GM12878 (cell line): ENCODE data around the gene PLPPR2. TPM values are rescaled to one million over a fixed set of nuclear protein-coding genes. Genes with fewer than 3 reads are reported as not detected.

Experiments used
- ATAC-seq: fragments of 200-7000 bp; cut with Tn5 transposase; 3 replicates; pipeline ENCODE4 v1.9.1; 2020; ENCODE audit warnings: mild to moderate bottlenecking, moderate library complexity
- BruUV-seq: library from RNA; stranded (reverse); fragments of 400-500 nt; replicated peaks from 2 replicates; lab custom pipeline; 2021; lab: Mats Ljungman, UMichigan
- CTCF ChIA-PET: fragments of 300-600 bp; sonication (Branson Sonifier 250); formaldehyde crosslinking; extraction: SDS; loops from one replicate; lab custom pipeline; 2021; ENCODE audit warnings: inconsistent platforms; lab: Yijun Ruan, JAX
- POLR2A ChIA-PET: fragments of 350-600 bp; formaldehyde crosslinking; extraction: SDS; loops from one replicate; lab custom pipeline; 2021; ENCODE audit warnings: inconsistent platforms; lab: Charles Lee
- RAD21 ChIA-PET: fragments of 300-600 bp; sonication (Branson Sonifier 250); formaldehyde crosslinking; loops from one replicate; lab custom pipeline; 2023; ENCODE audit warnings: antibody characterized with exemption; ENCODE audit not compliant: unreplicated experiment; lab: Charles Lee
- SMC1A ChIA-PET: fragments of 300-600 bp; sonication (Branson Sonifier 250); formaldehyde crosslinking; loops from one replicate; lab custom pipeline; 2023; ENCODE audit not compliant: unreplicated experiment, uncharacterized antibody; lab: Charles Lee
- DNase-seq: peaks from one replicate; pipeline ENCODE4 v3.0.0-alpha.2; 2011; ENCODE audit warnings: low read depth, low spot score
- FAIRE-seq: peaks from 3 replicates; lab custom pipeline; 2011; peaks lifted over from hg19 to GRCh38; lab: Jason Lieb, UNC
- H2AFZ ChIP-seq: 2 replicates; pipeline ENCODE4 v1.6.0; 2011; ENCODE audit warnings: low read depth, low read length, control low read depth; ENCODE audit not compliant: control insufficient read depth
- H3K27ac ChIP-seq: 2 replicates; pipeline ENCODE4 v1.5.1; 2011; ENCODE audit warnings: control low read depth; ENCODE audit not compliant: control insufficient read depth, insufficient read depth
- H3K27me3 ChIP-seq, 2 experiments: replicated peaks in 1 of 2; 2 replicates each; pipeline versions ENCODE4 v1.6.0 to v1.6.1; 2011; ENCODE audit warnings: low read length in 1 of 2; ENCODE audit not compliant: control insufficient read depth in 2 of 2, insufficient read depth in 2 of 2
- H3K36me3 ChIP-seq, 2 experiments: 2 replicates each; pipeline ENCODE4 v1.5.1; 2011; ENCODE audit warnings: low read length in 1 of 2; ENCODE audit not compliant: control insufficient read depth in 2 of 2, insufficient read depth in 2 of 2
- H3K4me1 ChIP-seq: 2 replicates; pipeline ENCODE4 v1.6.1; 2011; ENCODE audit warnings: mild to moderate bottlenecking, low read length, moderate library complexity, mixed read lengths; ENCODE audit not compliant: control insufficient read depth, insufficient read depth
- H3K4me2 ChIP-seq: 2 replicates; pipeline ENCODE4 v1.6.0; 2011; ENCODE audit warnings: control low read depth; ENCODE audit not compliant: control insufficient read depth, insufficient read depth
- H3K4me3 ChIP-seq: fragments of 200-600 bp; sonication (generic); 2 replicates; pipeline ENCODE4 v1.5.1; 2016
- H3K79me2 ChIP-seq: 2 replicates; pipeline ENCODE4 v1.6.0; 2011; ENCODE audit warnings: low read length; ENCODE audit not compliant: control insufficient read depth, insufficient read depth
- H3K9ac ChIP-seq: 2 replicates; pipeline ENCODE4 v1.8.0; 2011; ENCODE audit warnings: low read length, control low read depth, mixed read lengths; ENCODE audit not compliant: control insufficient read depth, insufficient read depth
- H3K9me3 ChIP-seq: replicated peaks from 3 replicates; pipeline ENCODE4 v1.5.1; 2011; ENCODE audit warnings: mild to moderate bottlenecking, low read length; ENCODE audit not compliant: control insufficient read depth, insufficient read depth
- H4K20me1 ChIP-seq: 2 replicates; pipeline ENCODE4 v1.6.0; 2011; ENCODE audit not compliant: control insufficient read depth, insufficient read depth
- FOXM1 ChIP-seq: IDR thresholded peaks from 2 replicates; pipeline ENCODE4 v1.6.1; 2012; ENCODE audit warnings: low read depth, mild to moderate bottlenecking, inconsistent platforms, low read length, moderate library complexity
- KLF5 ChIP-seq: fragments of 450-650 bp; IDR thresholded peaks from 2 replicates; pipeline ENCODE4 v1.6.1; 2014; ENCODE audit warnings: mild to moderate bottlenecking; ENCODE audit not compliant: partially characterized antibody
- MLLT1 ChIP-seq: fragments of 450-650 bp; IDR thresholded peaks from 2 replicates; pipeline ENCODE4 v1.6.1; 2016; ENCODE audit warnings: mild to moderate bottlenecking
- MXI1 ChIP-seq: fragments of 150-350 bp; IDR thresholded peaks from 2 replicates; pipeline ENCODE4 v1.6.1; 2011; ENCODE audit warnings: low read depth, mild to moderate bottlenecking, inconsistent platforms, low read length, improper control_type of control experiment
- NR2C2 ChIP-seq: IDR thresholded peaks from 2 replicates; pipeline ENCODE4 v1.6.1; 2011; ENCODE audit warnings: borderline replicate concordance, low read depth; ENCODE audit not compliant: control insufficient read depth, insufficient read length
- POLR2A ChIP-seq: IDR thresholded peaks from 2 replicates; pipeline ENCODE4 v1.6.1; 2011; ENCODE audit warnings: low read depth, mild to moderate bottlenecking, low read length
- POU2F2 ChIP-seq: IDR thresholded peaks from 3 replicates; pipeline ENCODE4 v1.6.1; 2011; ENCODE audit warnings: low read depth, mild to moderate bottlenecking, low read length, borderline replicate concordance
- SUPT20H ChIP-seq: IDR thresholded peaks from 2 replicates; pipeline ENCODE4 v1.6.1; 2011; ENCODE audit warnings: low read depth, mild to moderate bottlenecking, low read length, moderate library complexity, borderline replicate concordance; ENCODE audit not compliant: control insufficient read depth
- TCF3 ChIP-seq: IDR thresholded peaks from 2 replicates; pipeline ENCODE4 v1.6.1; 2012; ENCODE audit warnings: low read depth, mild to moderate bottlenecking, low read length, borderline replicate concordance; ENCODE audit not compliant: insufficient read depth
- ZNF687 ChIP-seq: fragments of 450-650 bp; IDR thresholded peaks from 2 replicates; pipeline ENCODE4 v1.6.1; 2017; ENCODE audit warnings: mild to moderate bottlenecking, moderate library complexity
- WGBS: methylation state at CpG from one replicate; pipeline ENCODE4 v1.1.6; 2016; ENCODE audit warnings: low lambda C conversion rate; ENCODE audit not compliant: insufficient replicate concordance, insufficient coverage; ENCODE audit errors: missing lambda C conversion rate; 5-methylcytosine and 5-hydroxymethylcytosine counted together
- in situ Hi-C: fragments of 300-500 bp; cut with MboI; formaldehyde crosslinking; loops from 9 replicates; pipeline ENCODE4 v1.14.3; 2018; ENCODE audit warnings: mixed read lengths
- intact Hi-C: fragments of 100-400 bp; cut with micrococcal nuclease; formaldehyde crosslinking; loops from one replicate; pipeline ENCODE4 v1.14.2; 2022; ENCODE audit not compliant: unreplicated experiment
- polyA plus RNA-seq, 11 experiments: library from polyadenylated mRNA; depleted of rRNA in 4 of 11; unstranded in 6 of 11; stranded (reverse) in 5 of 11; fragments of >200 nt; fragmentation: Nextera tagmentation in 4 of 11; fragmentation: Illumina TruSeq in 1 of 11; extraction: Ambion mirVana in 4 of 11; extraction: Trizol in 1 of 11; gene quantifications; 1 replicate in 1 of 11; 2 replicates in 10 of 11; pipeline versions ENCODE4 v1.2.1 to v1.2.3, GENCODE V29; 2011 to 2016; ENCODE audit warnings: inconsistent platforms in 2 of 11, missing spikeins in 2 of 11, low read depth in 1 of 11
- total RNA-seq, 4 experiments: library from RNA; depleted of rRNA in 3 of 4; stranded (reverse); fragments of >200 nt in 3 of 4; fragmentation: Illumina TruSeq in 1 of 4; extraction: Trizol in 1 of 4; gene quantifications; 2 replicates each; pipeline versions ENCODE4 v1.2.1 to v1.2.3, GENCODE V29; 2013 to 2021

The PLPPR2 gene
- total and polyA plus RNA-seq, 10 of the 15 experiments (the other 5 are each of a cell fraction or from before 2014, with no cell fraction given), result 0.09 to 2.8 (median 0.70) TPM

GRCh38 chr19:11374433-11375142 is 19.4 kb downstream of the PLPPR2 start, which contains the start of gene SWSAP1:
Gene SWSAP1 (plus strand): TSS chr19:11374666. CDS start chr19:11374681, 15 bp downstream.
- Histone ChIP-seq H3K4me2 (peak within 1 kb of the TSS; percentile 97), H3K27ac (peak within 1 kb of the TSS; percentile 94), H3K9ac (peak within 1 kb of the TSS; percentile 87), H3K79me2 (peaks cover 10% of the 10 kb centered on the region), H3K4me3 (peak within 1 kb of the TSS; percentile 77), H2AFZ (peak within 1 kb of the TSS; percentile 98), H4K20me1 (no peaks in the 10 kb centered on the region), H3K9me3 (no peaks in the 10 kb centered on the region), H3K36me3 (no peaks in the 10 kb centered on the region), H3K27me3 (no peaks in the 10 kb centered on the region), H3K4me1 (peaks cover 21% of the 10 kb centered on the region)
- DNase-seq (peak; percentile 99), FAIRE-seq (peak; percentile 95), ATAC-seq (peak; percentile 95)
- RAD21 ChIA-PET, result interaction anchor here (0.5 to 5.2 kb wide), 27 partner anchors 9 to 796 kb away, joined by 3 to 36 read pairs (median 4); partner anchors contain the start of genes CCDC159, ECSIT, ELOF1 and EPOR
- POLR2A ChIA-PET, result interaction anchor here (0.6 to 4.8 kb wide), 23 partner anchors 8 to 1407 kb away, joined by 3 to 48 read pairs (median 4); partner anchors contain the start of genes CCDC159, ECSIT, ELOF1 and ODAD3
- CTCF ChIA-PET, result interaction anchor here (0.6 to 5.6 kb wide), 15 partner anchors 8 to 438 kb away, joined by 3 to 62 read pairs (median 4); partner anchors contain the start of genes CCDC159, EPOR, PRKCSH and TMEM205
- intact Hi-C loops (loop anchor here (2.0 kb wide), 1 partner anchor 28 kb away; the partner anchor contains the start of genes CCDC159 and TMEM205), in situ Hi-C loops (no loop called here)
- WGBS, result under 1% methylated on average over 44 of the region's 44 CpGs
- SMC1A ChIA-PET, result interaction anchor here (0.7 to 6.1 kb wide), 13 partner anchors 9 to 285 kb away, joined by 3 to 40 read pairs (median 5); partner anchors contain the start of genes CCDC159, ECSIT, EPOR and ODAD3
- BruUV-seq, result TSS peak; percentile 89
- TF ChIP-seq MLLT1, result no peak
- TF ChIP-seq POLR2A, result peak; percentile 95
- no peak for TF ChIP-seq FOXM1
- peak; percentile 79 for TF ChIP-seq MXI1
- 0 out of 2 replicates have a peak, but pooled peaks have one; percentile 14 for TF ChIP-seq TCF3
- TF ChIP-seq KLF5, result peak; percentile 91
- TF ChIP-seq NR2C2, result no peak
- TF ChIP-seq SUPT20H, result no peak
- no peak; the same call in 2 of the 3 replicates for TF ChIP-seq POU2F2
- peak; percentile 11; the same call in 1 of the 2 replicates for TF ChIP-seq ZNF687
